ENCODE data around the gene ANO3.

The ANO3 gene

GRCh38 chr11:26510164-26510563, 178.2 kb downstream of the ANO3 start:
- no peak for DNase-seq

GRCh38 chr11:26510756-26511155, 178.8 kb downstream of the ANO3 start:
- DNase-seq: no peak

- no peak for DNase-seq
These were observed 180.3 kb downstream of the ANO3 start for GRCh38 chr11:26512196-26512595.

- DNase-seq: no peak
These were observed 187.5 kb downstream of the ANO3 start for GRCh38 chr11:26519469-26519868.

- DNase-seq: peak; percentile 4
These were observed 191.1 kb downstream of the ANO3 start for GRCh38 chr11:26522912-26523610.

GRCh38 chr11:26527685-26528084, 195.8 kb downstream of the ANO3 start:
- DNase-seq: no peak

GRCh38 chr11:26537341-26537740, 205.4 kb downstream of the ANO3 start:
- DNase-seq: no peak

GRCh38 chr11:26539517-26539916, 207.6 kb downstream of the ANO3 start:
- DNase-seq: no peak

DNA sequence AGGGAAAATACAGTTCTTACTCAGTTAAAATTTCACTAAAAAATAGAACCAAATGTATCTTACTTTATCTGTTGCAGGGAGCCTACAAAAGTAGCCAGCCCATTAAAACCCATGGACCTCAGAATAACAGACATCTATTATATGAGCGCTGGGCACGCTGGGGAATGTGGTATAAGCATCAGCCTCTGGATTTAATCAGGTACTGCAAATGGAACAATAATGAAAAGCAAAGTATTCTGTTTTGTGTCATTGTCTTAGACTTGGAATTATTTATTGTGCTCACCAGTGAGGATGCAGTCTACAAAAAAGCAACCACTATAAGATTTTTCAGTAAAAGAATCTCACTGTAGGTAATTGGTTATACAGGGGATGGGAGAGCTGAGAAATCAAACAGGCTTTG, 209.9 kb downstream of the ANO3 start:
- no peak for DNase-seq

DNA sequence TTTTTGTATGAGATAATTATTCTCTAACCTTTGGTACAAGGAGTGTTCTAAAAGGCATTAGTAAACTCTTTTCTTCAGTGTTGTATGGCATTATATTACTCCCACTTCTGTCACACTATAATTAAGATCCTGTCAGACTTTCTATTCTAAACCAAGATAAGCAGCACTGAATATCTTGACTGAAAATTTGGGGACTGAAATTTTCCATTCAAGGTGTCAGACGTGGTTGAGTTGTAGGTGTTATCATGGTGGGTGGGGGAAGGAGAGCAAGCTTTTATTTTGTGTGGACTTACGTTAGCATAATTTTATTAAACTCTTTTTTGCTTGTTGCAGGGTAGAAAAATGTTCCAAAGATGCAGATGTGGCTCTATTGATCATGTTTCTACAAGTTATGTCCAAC, 217.2 kb downstream of the ANO3 start:
- no peak for DNase-seq

- DNase-seq: no peak
These were observed 218.1 kb downstream of the ANO3 start for GRCh38 chr11:26550022-26550421.

- no peak for DNase-seq
These were observed 219.4 kb downstream of the ANO3 start for GRCh38 chr11:26551186-26551801.

DNA sequence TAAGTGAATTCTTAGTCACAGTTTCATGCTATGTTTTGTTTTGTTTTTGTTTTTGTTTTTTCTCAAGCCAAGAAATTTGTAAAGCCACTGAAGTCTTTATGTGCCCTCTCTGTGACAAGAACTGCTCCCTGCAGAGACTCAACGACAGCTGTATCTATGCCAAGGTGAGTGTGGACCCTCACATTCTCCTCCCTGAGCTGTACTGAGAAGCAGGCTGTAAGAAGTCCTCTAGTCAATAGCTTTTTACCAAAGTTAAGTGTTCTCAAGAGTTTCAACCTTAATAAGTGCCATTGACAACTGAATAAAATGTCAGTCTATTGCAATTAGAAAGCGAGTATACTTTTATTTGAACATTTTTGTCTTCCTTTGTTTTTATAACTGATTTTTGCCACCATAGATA, 221.3 kb downstream of the ANO3 start:
- DNase-seq: no peak

DNA sequence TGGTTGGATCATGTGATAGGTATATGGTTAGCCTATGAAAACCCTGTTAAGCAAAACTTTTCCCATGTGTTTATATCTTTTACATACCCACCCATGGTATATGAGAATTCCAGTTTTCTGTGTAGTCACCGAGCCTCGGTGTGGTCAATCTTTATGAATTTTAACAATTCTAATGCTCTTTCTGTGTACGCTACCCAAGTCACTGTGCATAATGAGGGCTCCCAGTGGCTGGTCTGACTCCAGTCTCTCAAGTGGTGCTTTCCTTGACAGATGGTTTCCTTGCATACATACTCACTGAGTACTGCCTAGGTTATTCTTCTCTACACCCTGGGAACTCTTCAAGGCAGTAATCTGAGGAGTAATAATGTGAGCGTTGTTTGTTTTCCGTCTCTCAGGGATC, 222.5 kb downstream of the ANO3 start:
- no peak for DNase-seq

- no peak for DNase-seq
These were observed 224.7 kb downstream of the ANO3 start for GRCh38 chr11:26556582-26556981.

GRCh38 chr11:26557666-26558065, 225.7 kb downstream of the ANO3 start:
- no peak for DNase-seq

DNA sequence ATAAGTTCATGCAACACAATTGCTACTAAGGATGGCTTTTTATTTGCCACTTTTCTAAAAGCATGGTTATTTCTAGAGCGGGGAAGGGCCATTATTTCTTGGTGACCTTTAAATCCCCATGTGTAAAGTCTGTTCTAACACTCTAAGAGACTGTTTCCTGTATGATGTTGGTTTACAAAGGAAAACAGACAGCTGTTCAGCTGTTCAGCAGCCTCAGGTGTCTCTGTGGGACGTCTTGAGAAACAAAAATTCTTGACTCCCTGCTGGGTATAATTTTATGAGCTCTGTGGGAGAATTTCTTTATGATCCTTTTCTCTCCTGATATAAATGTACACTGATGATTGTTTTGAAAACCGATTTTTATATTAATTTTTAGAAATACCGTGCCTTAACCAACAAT, 226.3 kb downstream of the ANO3 start:
- DNase-seq: no peak

DNA sequence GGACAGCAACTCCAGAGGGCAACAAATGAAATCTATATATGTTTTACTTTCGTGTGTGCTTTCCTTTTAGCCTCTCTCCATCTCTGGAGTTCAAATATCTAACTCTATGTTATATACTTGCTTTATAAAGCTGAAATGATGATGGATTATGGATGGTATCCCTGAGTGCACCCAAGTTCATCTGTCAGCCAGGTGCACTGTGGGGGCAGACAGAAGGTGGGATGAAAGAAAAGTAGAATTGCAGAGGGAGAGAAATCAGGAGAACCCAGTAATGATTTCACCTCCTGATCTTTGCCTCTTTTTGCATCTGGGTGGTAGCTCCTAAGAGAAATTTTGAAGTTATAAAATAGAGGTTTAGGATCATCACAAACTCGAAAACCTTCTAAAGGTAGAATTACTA, 237.7 kb downstream of the ANO3 start:
- DNase-seq: no peak

GRCh38 chr11:26571861-26572654, 240.1 kb downstream of the ANO3 start, which contains the start of gene MUC15:
Gene MUC15 (minus strand): TSS chr11:26572263. CDS start chr11:26567094, 5,169 bp downstream.
- DNase-seq: no peak

DNA sequence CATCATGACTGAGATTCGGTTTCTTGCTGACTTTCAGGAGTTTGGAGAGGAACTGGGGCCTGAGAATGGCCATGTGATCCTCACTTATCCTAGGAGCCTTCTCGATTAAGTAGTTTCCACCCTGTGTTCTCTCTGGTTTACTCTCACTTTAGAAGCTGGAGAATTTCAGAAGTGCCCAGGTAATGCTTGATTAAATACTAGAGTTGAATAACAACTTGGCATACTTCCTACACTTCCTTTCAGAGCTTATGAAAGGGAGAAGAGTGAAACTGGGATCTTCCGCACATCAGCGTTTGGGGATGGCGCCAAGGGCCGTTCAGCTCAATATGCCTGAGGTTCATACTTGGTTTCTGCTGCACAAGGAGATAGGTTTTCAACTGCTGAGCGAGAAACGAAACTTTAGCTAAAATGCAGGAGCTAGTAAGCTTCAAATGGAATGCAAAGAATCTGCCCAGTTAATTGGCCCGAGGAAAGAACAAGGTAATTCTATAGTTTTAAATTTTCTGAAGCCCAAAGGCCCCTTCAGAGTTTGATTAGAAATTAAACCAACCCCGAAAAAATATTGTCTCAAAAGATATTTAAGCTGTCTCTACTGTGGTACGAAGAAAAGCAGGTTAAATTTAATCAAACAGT, 241.0 kb downstream of the ANO3 start:
- no peak for DNase-seq

- no peak for DNase-seq
These were observed 242.0 kb downstream of the ANO3 start for GRCh38 chr11:26573896-26574295.

GRCh38 chr11:26575946-26576345, 244.0 kb downstream of the ANO3 start:
- DNase-seq: no peak

- DNase-seq: no peak
These were observed 247.2 kb downstream of the ANO3 start for GRCh38 chr11:26578998-26579661.
